Ecto neural progenitor cell (in vitro differentiated cells): Measurements from ENCODE around the gene PRSS27.

Source experiments
- DNase-seq: peaks from one replicate; pipeline ENCODE4 v3.0.0-alpha.2; 2018; ENCODE audit warnings: low spot score

The PRSS27 gene

DNA sequence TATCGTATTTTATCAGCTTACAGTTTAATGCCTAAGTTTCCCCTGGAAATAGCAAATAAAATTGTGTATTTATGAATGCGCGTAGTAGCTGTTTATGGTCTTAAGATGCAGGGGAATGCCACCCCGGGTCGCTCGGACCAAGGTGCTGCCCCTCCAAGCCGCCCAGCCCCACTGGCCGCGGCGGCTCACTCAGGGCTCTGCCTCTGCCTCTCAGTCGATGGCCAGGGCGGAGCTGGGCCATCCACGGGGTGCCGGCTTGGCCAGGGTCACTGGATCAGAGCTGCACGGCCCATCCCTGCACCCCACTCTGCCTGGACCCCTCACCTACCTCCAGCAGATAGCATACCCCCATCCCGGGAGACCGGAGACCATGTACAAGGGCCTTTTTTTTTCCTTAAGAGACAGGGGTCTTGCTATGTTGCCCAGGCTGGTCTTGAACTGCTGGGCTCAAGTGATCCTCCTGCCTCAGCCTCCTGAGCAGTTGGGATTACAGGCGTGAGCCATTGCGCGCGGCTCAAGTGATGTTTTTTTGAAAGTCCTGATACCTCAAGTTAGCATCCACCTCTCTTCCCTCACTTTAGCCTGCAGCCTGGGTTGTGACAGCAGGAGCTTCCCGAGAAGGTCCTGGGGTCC is 11.0 kb downstream of the PRSS27 start:
- DNase-seq, result no peak

DNA sequence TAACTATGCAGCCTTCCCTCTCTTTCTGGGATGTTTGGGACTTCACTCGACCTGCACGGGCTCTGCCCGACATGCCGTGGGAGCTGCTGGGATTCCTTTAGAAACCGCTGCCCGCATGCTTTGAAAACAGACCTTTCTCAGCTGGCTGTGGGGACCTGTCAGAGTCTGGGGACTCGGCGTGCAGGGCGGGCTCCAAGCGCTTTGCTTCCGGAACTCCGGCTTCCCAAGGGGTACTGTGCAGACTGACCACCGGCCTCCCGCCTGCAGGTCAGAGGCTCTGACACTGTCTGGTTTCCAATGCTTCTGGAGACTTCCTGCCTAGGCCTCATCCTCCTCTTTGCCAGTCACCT is 11.8 kb downstream of the PRSS27 start:
- no peak for DNase-seq

DNA sequence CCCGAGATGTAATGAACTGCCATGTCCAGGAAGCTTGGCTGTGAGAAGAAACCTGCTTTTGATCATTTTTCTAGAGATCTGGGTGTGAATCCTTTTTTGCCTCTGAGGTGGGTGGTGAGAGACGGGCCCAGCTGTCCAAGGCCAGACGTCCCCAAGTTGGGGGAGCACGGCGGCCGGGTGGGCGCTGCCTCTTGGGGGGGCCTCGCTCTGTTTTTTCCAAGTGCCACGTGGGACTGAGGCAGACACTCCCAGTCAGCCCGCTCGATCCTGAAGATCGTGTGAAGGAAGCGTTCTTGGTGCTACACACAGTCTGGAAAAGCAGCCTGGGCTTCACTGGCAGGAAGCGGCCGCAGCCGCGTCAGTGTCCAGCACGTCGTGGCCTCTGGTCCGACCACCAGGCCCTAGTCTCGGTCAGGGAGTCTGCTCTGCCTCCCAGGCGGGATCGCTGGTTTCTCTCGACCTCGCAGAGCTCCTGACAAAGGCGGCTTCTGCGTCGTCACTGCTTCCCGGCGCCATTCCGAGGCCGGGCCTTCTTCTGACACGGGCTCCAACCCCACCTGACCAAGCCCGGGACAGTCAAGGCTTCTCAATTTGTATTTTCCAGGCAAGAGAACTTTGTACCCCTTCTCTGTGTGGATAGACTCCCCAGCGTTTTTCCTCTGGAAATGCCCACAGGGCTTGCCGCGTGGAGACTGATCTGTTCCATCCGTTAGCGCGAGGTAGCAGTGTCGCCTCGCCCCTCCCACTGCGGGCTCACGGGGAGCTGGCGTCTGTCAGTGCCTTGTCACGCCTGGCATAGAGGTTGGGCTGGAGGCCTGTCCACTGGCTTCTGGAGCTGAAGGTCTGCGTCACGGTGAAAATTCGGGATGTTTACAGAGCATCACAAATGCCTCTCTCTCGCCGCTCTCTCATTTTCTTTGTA is 12.4 kb downstream of the PRSS27 start:
- no peak for DNase-seq

DNA sequence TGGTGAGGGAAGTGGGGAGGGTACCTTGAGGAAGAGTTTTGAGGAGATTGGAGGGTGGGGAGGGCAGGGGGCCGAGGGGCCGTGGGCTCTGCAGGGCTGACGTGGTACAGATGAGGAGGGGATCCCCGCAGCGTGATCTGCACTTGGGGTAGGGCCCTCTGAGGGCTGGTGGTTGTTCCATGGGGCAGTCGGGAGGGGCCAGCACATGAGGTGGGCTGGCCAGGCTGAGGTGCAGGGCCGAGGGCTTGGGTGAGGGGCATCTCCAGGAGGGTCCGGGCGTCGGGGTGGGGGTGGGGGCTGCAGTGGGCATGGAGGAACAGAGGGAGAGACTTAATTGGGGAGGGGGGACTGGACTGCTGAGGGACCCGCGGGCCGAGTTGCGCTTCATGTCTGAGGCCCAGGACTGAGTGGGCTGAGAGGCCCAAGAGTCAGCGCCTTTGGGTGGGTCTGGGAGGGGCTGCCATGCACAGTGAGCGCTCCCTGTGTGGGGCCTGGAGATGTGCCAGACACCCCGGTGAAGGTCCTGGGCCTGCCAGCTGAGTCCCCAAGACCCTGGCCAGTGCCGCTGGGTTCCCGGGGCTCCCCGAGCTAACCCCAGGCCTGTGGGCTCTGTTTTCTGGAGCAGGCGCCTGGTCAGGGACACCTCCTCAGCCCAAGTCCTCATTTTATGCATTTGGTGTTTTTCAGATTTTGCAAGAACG is 13.3 kb downstream of the PRSS27 start:
- DNase-seq, result no peak

DNA sequence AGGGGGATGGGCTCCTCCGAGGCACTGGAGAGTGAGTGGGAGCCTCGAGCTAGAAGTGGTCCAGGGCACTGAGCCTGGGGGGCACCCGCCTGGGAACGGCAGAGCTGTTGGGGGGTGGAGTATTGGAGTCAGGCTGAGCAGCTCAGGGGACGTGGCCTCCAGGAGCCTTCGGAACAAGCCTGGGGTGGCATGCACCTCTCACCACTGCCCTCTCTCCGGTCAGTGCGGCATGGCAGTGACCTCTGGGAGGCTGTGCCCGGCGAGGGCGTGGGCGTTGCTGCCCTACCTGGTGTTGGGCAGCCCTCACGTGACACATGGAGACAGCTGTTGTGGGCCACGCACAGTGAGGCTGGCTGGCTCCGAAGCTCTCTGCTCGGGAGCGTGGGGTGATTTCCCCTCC is 13.9 kb downstream of the PRSS27 start:
- DNase-seq, result no peak

DNA sequence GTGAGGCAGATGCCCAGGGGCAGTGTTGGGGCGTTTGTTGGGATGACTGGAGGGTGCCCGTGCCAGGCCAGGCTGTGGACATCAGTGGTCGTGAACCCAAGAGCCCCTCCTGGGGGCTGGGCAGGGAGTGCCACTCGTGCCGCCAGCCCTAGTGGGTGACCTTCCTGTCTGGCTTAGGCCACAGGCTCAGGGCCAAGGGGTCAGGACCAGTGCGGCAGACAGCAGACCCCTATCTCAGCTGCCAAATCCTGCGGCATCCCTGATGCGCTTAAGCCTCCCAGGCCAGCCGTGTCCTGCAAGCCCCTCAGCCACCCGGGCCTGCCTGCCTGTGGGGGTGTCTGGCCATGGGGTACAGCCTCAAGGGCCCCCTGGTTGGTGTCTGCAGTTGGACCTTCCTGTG is 14.7 kb downstream of the PRSS27 start:
- no peak for DNase-seq

DNA sequence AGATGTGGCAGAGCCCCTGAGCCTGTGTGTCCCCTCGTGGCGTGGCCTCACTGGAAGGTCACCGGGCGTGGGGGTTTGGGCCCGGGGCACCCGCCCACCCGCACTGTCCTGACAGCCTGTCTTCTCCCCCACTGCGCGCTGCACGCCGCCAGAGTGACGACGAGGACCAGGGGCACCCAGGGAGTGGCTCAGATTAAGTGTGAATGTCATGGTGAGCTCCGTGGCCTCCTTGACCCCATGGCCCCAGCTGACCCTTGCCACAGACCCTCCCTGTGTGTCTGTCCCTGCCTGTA is 15.1 kb downstream of the PRSS27 start:
- no peak for DNase-seq

DNA sequence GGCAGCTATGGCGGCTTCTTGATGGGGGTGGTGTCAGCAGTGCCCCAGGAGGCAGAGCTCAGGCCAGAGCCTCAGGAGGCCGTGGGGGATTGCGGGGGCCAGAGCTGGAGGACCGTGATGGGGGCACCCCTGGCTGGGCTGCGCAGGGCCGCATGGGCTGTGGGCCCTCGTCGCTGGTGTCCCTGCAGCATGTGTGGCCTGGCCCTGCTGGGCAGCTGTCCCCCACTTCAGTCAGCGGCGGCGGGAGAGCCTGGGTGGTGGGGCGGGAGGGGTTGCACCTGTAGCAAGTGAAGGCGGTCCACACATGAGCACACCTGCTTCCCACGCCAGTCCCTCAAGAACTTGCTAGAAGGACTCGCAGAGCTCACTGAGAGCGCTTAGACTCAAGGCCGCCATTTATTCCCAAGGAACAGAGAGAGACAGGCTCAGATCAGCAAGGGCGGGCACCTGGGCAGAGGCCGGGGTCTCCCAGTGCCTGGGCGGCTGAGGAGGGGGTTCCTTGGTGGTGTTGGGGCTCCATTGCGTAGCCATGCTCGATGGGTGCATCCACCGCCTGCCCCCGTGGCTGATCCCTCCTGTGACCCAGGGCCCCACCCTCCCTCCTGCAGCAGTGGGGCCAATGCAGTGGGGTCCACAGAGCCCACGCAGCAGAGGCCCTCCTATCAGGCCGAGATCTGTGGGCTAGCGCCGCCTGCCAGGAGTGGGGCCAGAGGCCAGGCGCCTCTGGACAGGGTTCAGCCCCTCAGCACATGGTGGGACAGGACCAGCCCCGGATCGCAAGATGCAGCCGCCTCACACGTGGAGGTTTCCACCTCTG is 15.7 kb downstream of the PRSS27 start:
- no peak for DNase-seq

DNA sequence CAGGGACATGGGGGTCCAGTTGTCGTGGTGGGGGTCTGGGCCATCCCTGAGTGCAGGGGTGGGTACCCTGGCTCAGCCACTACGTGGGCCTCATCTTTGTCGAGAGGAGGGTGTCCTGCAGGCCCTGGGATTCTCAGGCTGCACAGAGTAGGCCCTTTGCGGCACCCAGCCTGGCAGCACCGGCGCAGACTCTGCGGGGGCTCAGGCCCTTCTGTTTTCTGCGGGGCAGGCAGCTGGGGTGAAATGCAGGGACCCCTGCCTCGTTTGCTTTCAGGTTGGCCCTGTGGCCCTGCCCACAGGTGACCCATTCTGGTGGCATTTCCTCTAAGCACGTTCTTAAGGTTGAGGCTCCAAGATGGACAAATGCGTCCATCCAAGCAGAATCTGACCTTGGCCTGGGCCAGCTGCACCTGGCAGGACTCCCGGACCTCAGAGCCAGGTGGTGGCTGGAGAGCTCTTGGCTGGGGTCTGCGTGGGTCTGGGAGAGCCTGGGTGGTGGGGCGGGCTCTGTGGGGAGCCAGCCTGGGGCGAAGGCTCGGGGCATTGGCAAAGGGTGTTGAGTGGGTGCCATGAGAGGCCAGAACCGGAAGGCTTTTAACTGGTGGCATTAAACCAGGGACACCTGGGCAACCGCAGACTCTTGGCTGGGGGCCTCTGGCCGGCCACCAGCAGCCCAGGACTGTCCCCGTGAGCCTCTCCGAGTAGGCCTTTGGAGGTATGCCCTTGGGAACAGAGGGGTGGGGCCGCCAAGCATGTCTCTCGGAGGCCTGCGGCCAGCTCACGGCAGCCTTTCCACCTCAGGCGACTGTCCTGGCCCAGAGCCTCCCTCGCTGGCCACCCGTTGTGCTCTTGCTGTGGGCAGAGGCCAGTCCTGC is 16.9 kb downstream of the PRSS27 start:
- no peak for DNase-seq

DNA sequence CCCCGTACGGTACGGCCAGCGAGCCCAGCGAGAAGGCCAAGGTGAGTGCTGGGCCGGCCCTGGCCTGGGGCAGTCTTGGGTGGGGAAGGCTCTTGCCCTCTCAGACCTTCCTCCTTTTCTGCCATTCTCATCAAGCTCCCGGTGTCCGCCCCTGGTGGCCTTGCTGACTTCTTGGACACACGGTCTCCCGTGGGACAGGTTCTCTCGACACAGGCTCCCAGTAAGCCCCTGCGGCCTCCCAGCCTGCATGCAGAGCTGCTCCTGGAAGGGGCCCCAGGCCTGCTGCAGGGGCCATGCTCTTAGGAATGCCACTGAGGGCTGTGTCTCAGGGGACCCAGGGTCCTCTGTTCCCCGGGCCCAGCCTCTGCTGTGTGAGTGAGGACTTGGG is 17.6 kb downstream of the PRSS27 start:
- no peak for DNase-seq

DNA sequence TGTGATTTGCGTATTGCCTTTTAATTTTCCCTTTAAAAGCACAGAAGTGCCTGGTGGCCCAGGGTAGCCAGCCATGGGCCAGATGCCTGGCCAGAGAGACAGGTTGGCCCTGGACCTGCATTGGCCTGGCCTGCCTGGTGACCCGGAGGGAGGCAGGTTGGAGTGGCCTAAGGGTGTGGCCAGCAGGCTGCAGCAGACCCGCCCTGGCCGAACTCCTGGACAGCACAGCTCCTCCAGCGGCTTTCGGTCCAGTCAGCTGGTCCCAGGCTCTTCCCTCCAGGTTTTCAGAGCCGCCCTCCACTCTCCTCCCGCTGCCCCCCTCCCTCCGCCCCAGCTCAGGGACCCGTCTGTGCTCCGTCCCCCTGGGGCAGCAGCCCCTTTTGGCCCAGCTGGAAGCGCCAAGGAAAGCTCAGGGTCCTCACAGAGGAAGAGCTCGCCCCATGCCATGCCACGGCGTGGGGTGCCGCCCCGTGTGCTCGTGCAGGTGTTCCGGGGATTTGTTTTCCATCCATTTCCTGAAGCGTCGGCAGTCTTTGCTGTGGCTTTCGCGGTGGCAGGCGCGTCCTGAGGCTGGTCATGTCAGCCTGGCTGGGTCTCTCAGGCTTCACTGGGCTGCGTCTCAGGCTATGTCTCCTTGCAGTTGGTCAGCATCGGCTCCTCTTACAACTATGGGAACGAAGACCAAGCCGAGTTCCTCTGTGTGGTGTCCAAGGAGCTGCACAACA is 18.1 kb downstream of the PRSS27 start:
- no peak for DNase-seq

DNA sequence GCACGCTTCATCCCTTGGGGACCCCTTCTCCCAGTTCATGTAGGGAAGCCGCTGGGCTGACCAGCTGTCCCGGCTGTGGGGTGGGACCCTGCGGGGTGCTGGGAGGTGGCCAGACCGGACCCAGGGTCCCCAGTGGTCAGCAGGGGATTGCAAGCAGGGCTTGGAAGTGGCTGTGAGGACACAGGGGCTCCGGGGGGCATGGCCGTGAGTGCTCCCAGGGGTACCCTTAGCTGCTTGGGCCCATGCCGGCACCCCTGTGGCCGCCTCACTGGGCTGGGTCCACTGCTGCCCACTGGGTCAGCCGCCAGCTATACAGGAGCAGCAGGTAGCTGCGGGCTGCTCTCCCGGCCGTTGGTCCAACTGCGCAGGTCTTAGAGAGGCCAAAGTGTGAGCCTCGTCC is 18.8 kb downstream of the PRSS27 start:
- DNase-seq, result no peak

DNA sequence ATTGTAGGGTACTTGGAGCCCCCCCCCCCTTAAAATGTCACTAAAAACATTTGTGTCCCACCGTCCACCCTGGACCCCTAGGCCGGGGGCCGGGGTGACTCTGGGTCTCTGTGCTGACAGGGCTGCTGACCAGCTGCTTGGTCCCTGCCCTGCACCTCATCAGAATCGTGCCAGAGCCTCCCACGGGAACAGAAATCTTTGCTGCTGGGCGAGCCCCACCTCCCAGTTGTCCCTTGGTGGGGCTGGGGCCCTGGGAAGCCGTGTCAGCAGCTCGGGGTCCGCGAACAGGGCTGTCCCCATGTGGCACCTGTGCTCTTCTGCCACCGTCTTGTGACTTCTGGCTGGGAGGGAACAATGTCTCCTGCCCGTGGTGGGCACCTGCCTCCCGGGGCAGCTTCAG is 19.2 kb downstream of the PRSS27 start:
- no peak for DNase-seq

DNA sequence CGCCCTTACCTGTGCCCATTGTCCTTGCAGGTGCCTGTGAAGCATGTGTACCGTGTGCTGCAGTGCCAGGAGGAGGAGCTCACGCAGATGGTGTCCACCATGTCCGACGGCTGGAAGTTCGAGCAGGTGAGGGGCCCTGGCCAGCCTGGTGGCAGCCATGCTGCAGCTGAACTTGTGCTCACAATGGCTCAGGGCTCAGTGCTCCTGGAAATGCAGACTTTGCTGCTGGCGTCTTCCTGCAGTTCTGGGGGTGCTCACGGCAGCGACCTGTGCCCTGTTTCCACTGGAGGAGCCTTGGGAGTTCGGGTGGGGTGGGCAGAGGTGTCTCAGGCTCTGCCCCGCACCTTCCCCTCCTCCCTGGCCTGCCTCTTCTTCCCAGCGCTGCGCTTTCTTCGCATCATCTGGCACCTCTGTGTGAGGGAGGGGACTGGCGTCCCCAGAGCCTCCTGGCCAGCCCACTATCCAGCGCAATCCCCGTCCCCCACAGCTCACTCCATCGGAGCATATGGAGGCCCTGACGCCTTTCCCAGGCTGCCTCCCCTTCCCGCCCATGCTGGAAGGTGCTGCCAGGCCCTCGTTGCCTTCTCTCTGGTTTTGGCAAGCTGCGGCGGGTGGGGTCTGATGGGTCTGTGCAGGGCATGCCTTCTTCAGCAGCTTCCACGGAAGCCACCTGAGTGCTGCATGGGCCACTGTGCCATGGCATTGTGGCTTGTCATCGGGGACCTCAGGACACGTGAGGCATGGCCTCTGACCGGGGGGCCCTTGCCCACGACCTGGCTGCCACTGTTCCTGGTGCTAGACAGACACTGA is 20.0 kb downstream of the PRSS27 start:
- DNase-seq, result no peak

DNA sequence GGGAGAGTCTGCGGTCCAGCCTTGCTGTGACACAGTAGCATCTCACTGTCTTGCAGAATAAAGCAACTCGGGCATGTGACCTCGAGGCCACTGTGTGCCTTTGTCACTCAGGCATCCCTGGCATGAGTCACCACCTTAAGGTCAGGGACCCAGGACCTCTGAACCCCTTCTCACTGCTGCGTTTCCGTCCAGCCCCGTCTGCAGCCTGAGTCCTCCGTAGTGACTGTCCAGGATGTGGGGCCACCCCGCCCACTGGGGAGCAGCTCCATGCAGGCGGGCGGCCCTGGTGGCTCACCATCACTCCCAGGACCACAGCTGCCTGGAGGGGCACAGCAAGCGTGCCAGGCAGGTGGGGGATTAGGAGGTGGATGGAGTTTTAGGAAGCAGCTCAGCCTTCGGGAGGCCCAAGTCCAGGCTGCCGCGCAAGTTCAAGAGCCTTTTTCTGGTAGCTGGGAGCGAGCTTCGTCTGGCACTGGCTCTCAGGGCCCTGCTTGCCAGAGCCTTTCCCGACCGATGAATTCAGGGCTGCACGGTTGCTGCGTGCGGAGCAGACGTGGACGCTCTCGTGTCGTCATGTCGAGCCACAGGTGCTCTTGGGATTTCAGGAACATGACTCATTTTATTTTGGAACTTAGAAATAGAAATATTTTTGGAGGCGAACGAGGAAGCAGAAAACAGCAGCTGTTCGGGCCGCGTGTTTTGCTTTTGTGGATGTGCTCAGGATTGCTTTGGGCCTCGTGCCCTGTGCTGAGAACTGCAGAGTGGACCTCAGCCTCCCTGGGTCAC is 20.9 kb downstream of the PRSS27 start:
- no peak for DNase-seq

DNA sequence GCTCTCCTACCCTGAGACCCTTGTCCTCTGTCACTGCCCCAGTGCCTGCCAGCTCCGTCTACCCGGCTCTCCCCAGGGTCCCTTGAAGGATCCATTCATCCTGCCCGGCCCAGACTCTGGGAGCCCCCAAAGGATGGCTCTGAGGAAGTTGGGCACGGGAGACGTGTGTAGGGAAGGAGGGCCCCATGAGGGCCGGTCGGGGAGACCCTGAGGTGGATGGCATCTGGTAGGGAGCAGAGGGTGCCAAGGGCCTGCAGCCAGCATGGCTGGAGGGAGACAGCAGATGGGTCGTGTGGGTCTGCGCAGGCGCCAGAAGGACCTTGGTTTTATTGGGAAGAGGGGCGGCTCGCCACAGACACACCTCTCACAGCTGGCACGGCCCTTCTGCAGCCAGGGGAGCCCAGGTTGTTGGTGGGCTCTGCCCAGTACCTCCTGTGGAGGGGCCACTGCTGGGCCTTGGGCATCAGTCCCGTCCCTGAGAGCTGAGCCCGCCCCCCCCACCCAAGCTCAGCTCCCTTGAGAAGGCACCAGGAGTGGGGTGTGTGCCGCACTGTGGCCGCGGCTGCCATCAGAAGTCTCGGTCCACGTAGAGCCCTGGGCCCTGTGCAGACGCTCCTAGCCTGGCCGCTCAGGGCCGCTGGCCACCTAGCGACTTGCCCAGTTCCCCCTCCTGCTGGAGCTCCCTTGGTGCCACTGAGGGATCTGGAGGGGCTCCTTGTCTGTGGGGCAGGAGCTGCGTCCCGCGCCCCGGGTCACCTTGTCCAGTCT is 21.7 kb downstream of the PRSS27 start:
- no peak for DNase-seq

DNA sequence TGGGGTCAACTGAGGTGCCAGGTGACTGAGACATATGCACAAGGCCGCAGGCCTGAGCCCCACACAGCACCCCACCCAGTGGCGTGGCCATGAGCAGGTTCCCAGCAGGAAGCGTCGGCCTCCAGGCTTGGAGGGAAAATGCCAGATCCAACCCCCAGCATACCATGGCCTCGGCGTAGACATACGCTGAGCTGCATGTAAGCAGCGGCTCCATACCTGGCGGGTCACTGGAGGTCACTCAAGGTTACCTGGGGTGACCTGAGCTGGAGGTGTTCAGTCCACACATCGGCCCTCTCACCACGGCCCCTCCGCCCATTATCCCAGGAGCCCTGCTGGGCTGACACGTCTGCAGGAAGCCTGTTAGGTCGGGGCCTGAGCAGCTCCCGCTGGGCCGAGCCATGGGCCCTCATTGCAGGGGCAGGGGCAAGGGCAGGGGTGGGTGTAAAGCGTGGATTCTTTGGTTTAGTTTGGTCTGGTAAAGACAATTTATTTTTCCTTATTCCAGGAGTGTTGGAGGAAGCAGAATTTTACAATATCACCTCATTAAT is 22.5 kb downstream of the PRSS27 start:
- DNase-seq, result no peak
